NCI-H2227 (cell line): Measurements from ENCODE around the gene TADA3.

Experiments
- DNase-seq: peaks from one replicate; lab custom pipeline; 2025; ENCODE audit not compliant: unreplicated experiment; lab: John Stamatoyannopoulos, UW

Gene TADA3, protein sequence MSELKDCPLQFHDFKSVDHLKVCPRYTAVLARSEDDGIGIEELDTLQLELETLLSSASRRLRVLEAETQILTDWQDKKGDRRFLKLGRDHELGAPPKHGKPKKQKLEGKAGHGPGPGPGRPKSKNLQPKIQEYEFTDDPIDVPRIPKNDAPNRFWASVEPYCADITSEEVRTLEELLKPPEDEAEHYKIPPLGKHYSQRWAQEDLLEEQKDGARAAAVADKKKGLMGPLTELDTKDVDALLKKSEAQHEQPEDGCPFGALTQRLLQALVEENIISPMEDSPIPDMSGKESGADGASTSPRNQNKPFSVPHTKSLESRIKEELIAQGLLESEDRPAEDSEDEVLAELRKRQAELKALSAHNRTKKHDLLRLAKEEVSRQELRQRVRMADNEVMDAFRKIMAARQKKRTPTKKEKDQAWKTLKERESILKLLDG

DNA sequence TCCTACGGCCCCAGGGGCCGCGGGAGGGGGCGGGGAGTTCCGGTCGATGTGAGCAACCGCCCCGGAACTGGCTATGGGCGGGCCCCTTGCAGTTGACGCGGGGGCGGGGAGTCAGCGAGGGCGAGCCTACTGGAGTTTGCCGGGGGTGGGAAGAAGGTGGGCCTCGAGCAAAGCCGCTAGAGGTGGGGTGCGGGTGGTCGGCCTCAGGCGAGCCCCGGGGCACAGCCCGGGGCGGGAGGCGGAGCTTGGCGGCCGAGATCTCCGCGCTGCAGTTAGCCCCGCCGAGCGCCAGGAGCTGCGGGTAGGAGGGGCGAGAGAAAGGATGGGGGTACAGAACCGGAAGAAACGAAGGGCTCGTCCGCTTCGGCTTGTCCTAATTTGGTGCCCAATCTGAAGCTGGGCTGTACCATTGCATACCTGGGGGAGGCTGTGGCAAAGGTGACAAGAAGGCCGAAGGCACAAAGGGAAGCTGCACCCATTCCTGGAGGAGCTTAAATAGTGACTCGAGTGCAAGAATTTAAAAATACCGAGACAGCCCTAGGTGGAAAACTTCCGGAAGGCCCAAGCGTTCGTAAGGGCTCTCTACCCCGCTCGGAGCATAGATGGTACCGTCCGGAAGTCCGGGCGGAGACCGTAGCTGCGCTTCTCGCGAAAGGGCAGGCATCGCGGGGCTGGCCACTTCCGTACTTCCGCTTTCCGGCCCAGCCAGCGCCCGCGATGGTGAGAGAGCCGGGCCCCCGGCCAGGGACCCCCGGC is at the start of gene TADA3, which contains the start of gene ARPC4:
TADA3 (minus strand) TSS at position 69 of the 756 bp plus-strand sequence. CDS start 1,007 bp downstream, outside the sequence.
ARPC4 (plus strand) TSS at position 678 of the 756 bp plus-strand sequence; CDS start at position 718, 40 bp downstream.
- DNase-seq: peak; percentile 93

- DNase-seq: no peak
Observed at GRCh38 chr3:9841015-9841414, 48.7 kb upstream of the TADA3 start.

DNA sequence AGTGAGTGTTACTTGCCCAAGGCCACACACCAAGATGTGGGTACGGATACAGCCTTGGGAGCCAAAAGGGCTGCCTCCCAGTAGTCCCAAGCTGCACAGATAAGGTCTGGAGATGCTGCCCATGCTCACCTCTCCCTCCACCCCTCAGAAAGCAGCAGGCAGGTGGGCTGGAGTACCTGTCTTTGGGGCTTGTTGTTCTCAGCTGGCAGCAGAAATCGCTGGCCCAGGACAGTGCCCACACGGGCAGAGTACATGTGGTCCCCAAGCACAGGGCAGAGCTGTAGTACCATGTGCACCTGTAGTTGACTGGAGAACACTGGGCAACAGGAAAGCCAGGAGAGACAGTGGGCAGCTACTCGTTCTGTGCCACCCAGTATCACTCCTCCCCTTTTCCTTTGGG is 46.6 kb upstream of the TADA3 start:
- no peak for DNase-seq

DNA sequence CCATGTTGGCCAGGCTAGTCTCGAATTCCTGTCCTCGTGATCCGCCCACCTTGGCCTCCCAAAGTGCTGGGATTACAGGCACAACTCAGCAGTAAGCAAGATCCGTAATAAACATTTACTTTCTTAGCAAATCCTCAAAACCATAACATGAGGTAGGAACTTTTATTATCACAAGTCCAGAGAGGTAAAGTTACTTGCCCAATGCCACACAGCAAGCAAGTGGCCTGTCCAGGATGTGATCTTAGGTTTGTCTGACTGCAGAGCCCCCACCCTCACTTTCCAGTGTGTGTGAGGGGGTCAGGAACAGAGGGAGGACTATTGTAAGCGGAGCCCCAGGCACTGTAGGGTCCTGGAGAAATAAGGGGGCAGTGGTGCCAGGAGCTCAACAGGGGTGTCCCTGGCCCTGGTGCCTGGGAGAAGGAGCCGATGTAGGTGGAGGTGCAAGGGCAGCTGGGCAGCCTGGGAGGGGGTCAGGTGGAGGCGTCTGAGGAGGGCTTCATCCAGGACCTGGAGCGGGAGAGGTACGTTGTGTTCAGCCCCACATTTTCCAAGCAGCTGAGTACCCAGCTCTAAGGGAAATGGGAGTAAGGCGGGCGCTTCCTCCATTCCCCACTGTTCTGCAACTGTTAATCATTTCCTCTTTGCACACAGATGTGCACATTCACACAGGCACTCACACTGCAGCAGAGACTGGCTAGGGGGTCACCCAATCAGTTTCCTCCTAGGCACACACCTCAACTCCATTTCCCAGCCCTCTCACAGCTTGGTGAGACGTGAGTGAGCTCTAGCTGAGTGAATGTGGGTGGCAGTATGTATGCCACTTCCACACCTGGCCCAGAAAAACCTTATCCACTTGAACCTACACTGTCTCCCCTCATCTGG is 45.7 kb upstream of the TADA3 start:
- no peak for DNase-seq

DNA sequence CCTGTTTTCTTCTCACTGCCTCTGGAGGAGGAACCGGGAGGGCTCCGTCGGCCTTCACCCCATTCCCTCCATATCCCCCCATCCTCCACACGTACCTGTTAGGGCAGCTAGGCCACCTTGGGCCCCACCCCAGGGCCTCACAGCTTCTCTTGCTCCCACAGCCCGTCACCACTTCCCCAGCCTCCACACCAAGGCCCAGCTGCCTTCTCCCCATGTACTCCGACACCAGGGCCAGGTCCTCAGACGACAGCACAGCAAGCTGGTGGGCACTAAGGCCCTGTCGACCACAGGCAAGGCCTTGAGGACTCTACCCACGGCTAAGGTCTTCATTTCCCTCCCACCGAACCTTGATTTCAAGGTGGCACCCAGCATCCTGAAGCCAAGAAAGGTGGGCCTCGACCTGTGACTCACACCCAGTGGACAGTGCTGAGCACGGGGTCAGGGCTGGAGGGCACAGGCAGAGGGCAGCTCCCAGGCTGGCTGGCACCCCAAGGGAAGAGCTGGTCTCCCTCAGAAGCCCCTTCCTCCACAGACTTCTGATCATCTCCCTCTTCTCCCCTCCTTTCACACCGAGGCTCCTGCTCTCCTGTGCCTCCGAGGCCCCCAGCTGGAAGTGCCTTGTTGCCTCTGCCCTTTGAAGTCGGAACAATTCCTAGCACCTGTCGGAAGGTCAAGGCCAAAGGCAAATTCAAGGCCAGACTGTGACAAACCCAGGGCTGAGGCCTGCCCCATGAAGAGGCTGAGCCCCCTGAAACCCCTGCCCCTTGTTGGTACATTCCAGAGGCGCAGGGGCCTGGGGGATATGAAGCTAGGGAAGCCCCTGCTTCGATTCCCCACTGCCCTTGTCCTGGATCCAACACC is 42.5 kb upstream of the TADA3 start:
- no peak for DNase-seq

DNA sequence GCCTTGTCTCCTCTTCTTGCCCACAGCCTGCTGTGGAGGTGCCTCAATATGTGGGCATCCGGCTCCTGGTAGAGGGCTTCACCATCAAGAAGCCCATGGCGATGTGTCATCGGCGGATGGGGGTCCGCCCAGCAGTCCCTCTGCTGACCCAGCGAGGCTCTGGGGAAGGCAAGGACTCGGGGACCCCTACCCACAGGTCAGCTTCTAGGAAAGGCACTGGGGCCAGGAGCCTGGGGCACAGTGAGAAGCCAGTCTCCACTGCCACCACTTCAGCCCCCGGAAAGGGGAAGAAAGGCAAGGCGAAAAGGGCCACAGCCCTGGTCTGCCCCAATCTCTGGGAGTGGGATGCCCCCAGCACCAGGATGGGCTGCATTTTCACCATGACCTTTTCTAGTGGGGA is 40.8 kb upstream of the TADA3 start:
- no peak for DNase-seq

- DNase-seq: no peak
Observed at GRCh38 chr3:9831253-9831652, 39.0 kb upstream of the TADA3 start.

DNA sequence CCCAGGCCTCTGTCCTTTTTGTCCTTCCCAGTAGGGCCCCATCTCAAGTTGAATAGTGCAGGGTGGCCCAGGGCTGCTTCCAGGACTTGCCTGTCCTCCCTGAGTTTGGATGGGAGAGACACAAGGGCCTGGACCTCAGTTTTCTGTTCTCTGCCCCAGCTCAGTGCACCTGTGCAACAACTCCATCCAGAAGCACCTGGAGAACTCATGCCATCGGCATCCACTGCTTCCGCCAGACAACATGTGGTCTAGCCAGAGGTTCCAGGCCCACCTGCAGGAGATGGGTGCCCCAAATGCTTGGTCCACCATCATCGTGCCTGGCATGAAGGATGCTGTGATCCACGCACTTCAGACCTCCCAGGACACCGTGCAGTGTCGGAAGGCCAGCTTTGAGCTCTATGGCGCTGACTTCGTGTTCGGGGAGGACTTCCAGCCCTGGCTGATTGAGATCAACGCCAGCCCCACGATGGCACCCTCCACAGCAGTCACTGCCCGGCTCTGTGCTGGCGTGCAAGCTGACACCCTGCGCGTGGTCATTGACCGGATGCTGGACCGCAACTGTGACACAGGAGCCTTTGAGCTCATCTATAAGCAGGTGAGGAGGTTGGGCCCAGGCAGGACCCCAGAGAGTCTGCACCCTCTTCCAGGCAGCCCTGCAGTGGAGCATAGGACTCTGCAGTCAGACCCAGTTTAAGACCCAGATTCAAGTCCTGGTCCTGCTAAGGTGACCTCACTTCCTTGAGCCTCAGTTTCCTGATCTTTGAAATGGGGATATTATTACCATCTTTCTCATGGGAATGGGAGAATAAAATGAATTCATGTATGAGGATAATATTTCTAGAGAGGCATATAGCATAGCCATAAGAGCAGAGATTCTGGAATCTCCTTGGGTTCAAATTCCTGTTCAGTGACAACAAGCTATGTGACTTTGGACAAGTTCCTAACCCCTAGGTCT is 36.8 kb upstream of the TADA3 start:
- DNase-seq: no peak

DNA sequence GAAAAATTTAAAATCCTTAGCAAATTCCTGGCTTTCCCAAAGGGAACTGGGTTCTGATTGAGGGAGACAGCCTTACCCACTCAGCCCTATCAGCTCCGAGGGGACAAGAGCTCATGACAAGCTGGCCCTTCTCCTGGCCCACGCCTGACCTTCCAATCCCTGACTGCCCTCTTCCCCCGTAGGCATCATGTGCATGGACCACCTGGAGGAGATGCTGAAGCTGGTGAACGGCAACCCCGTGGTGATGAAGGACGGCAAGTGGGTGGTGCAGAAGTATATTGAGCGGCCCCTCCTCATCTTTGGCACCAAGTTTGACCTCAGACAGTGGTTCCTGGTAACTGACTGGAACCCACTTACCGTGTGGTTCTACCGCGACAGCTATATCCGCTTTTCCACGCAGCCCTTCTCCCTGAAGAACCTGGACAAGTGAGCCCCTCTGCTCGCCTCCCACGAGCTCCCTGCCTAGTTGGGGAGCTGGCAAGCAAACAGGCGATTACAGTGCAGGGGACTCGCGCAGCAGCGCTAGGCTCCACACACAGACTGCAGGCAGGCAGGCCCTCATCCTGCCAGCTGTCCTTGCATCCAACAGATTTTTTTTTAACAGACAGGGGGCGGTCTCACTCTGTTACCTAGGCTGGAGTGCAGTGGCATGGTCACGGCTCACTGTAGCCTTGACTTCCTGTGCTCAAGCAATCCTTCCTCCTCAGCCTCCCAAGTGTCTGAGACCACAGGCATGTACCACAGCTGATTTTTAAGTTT is 34.7 kb upstream of the TADA3 start:
- DNase-seq: no peak

- no peak for DNase-seq
Observed at GRCh38 chr3:9825451-9826040, 33.3 kb upstream of the TADA3 start.

DNA sequence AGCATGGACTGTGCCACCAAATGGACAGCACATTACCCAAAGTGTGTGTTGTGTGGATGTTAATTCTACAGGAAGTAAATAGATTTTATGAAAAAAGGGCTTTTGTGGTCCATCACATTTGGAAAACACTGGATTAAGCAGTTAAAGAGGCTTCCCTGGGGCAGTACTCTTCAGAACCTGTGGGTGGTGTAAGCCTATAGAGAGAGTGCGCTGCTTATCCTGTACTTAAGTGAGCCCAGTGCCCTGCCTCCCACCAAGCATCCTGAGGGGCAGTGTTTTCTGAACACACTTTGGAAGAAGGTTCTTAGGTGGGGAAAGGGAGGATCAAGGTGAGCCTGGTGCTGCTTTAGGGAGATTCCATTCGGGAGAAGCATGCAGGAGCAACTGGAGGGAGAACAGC is 28.7 kb upstream of the TADA3 start:
- DNase-seq: peak; percentile 7

- DNase-seq: no peak
Observed at GRCh38 chr3:9820543-9820942, 28.3 kb upstream of the TADA3 start.

- DNase-seq: no peak
Observed at GRCh38 chr3:9818666-9819335, 26.5 kb upstream of the TADA3 start.

- no peak for DNase-seq
Observed at GRCh38 chr3:9817436-9817835, 25.2 kb upstream of the TADA3 start.

GRCh38 chr3:9815986-9816385 is 23.7 kb upstream of the TADA3 start:
- no peak for DNase-seq

- DNase-seq: no peak
Observed at GRCh38 chr3:9812870-9813483, 20.7 kb upstream of the TADA3 start.

- DNase-seq: no peak
Observed at GRCh38 chr3:9810846-9811245, 18.6 kb upstream of the TADA3 start.
